ENCODE data around the gene SWAP70.
"Not testable (repeated sequence)": the region's sequence is repeated elsewhere in the genome, so short reads cannot be mapped to it uniquely, and the experiment has no call there.

The SWAP70 gene

GRCh38 chr11:9663699-9664275 is at the start of gene SWAP70:
Gene SWAP70, plus strand, starts transcription at chr11:9664077. Its CDS starts 103 bp downstream, at chr11:9664180.
- peak; percentile 56 to 58 for DNase-seq (ENCODE audit: low read depth in 2 of 2)

GRCh38 chr11:9615031-9615451 is 48.8 kb upstream of the SWAP70 start:
- DNase-seq (ENCODE audit: low read depth in 2 of 2) = no peak

GRCh38 chr11:9616042-9616675 is 47.7 kb upstream of the SWAP70 start:
- DNase-seq (ENCODE audit: low read depth in 2 of 2) = no peak

GRCh38 chr11:9616858-9617257 is 47.0 kb upstream of the SWAP70 start:
- no peak for DNase-seq (ENCODE audit: low read depth in 2 of 2)

GRCh38 chr11:9617940-9618339 is 45.9 kb upstream of the SWAP70 start:
- no peak for DNase-seq (ENCODE audit: low read depth in 2 of 2)

- DNase-seq (ENCODE audit: low read depth in 2 of 2) = no peak
Observed at GRCh38 chr11:9619004-9619403, 44.9 kb upstream of the SWAP70 start.

GRCh38 chr11:9619971-9620370 is 43.9 kb upstream of the SWAP70 start:
- no peak for DNase-seq (ENCODE audit: low read depth in 2 of 2)

GRCh38 chr11:9622353-9622752 is 41.5 kb upstream of the SWAP70 start:
- not testable (repeated sequence) for DNase-seq (ENCODE audit: low read depth in 2 of 2)

- DNase-seq (ENCODE audit: low read depth in 2 of 2) = not testable (repeated sequence)
Observed at GRCh38 chr11:9623053-9623452, 40.8 kb upstream of the SWAP70 start.

GRCh38 chr11:9624448-9624847 is 39.4 kb upstream of the SWAP70 start:
- no peak for DNase-seq (ENCODE audit: low read depth in 2 of 2)

GRCh38 chr11:9625162-9625561 is 38.7 kb upstream of the SWAP70 start:
- no peak for DNase-seq (ENCODE audit: low read depth in 2 of 2)

GRCh38 chr11:9625728-9626127 is 38.1 kb upstream of the SWAP70 start:
- DNase-seq (ENCODE audit: low read depth in 2 of 2) = no peak

GRCh38 chr11:9626496-9627394 is 37.1 kb upstream of the SWAP70 start:
- no peak for DNase-seq (ENCODE audit: low read depth in 2 of 2)

GRCh38 chr11:9629064-9629463 is 34.8 kb upstream of the SWAP70 start:
- DNase-seq (ENCODE audit: low read depth in 2 of 2) = no peak

- no peak for DNase-seq (ENCODE audit: low read depth in 2 of 2)
Observed at GRCh38 chr11:9633679-9634078, 30.2 kb upstream of the SWAP70 start.

- DNase-seq (ENCODE audit: low read depth in 2 of 2) = no peak
Observed at GRCh38 chr11:9636691-9637090, 27.2 kb upstream of the SWAP70 start.

- no peak for DNase-seq (ENCODE audit: low read depth in 2 of 2)
Observed at GRCh38 chr11:9639099-9639498, 24.8 kb upstream of the SWAP70 start.

- DNase-seq (ENCODE audit: low read depth in 2 of 2) = no peak
Observed at GRCh38 chr11:9639985-9640384, 23.9 kb upstream of the SWAP70 start.

- DNase-seq (ENCODE audit: low read depth in 2 of 2) = no peak
Observed at GRCh38 chr11:9642894-9643293, 21.0 kb upstream of the SWAP70 start.

GRCh38 chr11:9643751-9644150 is 20.1 kb upstream of the SWAP70 start:
- no peak for DNase-seq (ENCODE audit: low read depth in 2 of 2)

- DNase-seq (ENCODE audit: low read depth in 2 of 2) = no peak
Observed at GRCh38 chr11:9645881-9646280, 18.0 kb upstream of the SWAP70 start.

- no peak for DNase-seq (ENCODE audit: low read depth in 2 of 2)
Observed at GRCh38 chr11:9646324-9646723, 17.6 kb upstream of the SWAP70 start.

- no peak for DNase-seq (ENCODE audit: low read depth in 2 of 2)
Observed at GRCh38 chr11:9651481-9651880, 12.4 kb upstream of the SWAP70 start.
